EH (cell line): ENCODE measurements around the gene DOCK3.
"Not testable (repeated sequence)": the region's sequence is repeated elsewhere in the genome, so short reads cannot be mapped to it uniquely, and the experiment has no call there.

Source experiments
- DNase-seq: peaks from one replicate; pipeline ENCODE4 v3.0.0-alpha.2; 2015; ENCODE audit warnings: low read depth

DOCK3 gene

DNA sequence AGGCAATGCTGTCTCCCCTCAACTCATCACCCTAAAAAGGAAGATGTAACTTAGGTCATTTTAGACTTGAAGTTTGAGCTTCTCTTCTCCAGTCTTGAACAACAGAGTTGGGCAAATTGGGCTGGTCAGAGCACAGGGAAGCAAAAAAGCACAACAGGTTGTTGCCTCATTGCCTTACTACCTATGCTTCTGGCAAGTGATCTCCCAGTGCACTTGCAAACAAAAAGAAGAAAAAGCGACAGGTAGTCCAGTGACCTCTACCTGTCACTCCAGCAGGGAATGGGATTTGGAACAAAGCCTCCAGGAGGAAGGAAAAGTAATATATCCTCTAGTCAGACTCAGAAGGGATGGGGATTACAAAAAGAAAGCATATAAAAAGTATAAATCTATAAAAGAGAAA is 550.1 kb downstream of the DOCK3 start:
- DNase-seq = no peak

DNA sequence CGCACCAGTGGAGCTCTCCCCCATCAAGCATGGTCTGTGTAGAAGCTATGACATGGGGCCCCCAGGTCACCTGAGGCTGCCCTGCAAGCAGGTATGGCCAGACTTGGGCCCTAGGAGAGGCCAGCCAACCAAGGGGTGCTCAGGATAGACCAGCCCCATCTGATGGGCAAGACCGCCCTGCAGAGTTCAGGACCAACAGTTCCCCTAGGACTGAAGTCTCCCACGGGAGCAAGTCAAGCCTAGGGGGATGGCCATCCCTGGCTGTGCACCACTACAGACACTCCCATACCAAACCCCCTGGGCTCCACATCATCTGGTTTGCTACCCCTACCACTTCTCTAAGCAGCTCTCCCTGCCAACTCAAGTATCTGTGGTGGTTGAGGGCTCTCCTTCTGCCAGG is 568.2 kb downstream of the DOCK3 start:
- no peak for DNase-seq

GRCh38 chr3:51243924-51244323 is 569.2 kb downstream of the DOCK3 start:
- no peak for DNase-seq

GRCh38 chr3:51245867-51246266 is 571.1 kb downstream of the DOCK3 start:
- DNase-seq = peak; percentile 36

GRCh38 chr3:51257870-51258269 is 583.1 kb downstream of the DOCK3 start:
- no peak for DNase-seq

GRCh38 chr3:51264166-51264565 is 589.4 kb downstream of the DOCK3 start:
- DNase-seq = not testable (repeated sequence)

- DNase-seq = no peak
Observed at GRCh38 chr3:51268132-51268531, 593.4 kb downstream of the DOCK3 start.

DNA sequence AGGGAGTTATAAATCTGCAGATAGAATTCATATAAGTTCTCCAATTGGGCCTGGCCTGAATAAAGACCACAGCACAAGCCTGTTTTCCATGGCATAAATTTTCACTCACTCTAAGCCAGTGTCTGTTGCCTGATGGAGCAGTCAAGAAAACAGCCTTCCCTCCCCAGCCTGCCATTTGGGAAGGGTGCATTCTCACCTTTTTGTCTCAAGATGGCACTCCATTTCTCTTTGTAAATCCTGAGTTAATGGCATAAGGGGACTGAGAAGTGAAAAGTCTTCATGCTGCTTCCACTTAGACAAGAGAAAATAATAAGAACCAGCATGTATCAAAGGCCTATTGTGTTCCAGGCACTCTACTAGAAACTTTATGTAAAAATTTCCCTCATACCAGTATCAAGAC is 594.7 kb downstream of the DOCK3 start:
- peak; percentile 29 for DNase-seq

- DNase-seq = no peak
Observed at GRCh38 chr3:51270559-51270958, 595.8 kb downstream of the DOCK3 start.

DNA sequence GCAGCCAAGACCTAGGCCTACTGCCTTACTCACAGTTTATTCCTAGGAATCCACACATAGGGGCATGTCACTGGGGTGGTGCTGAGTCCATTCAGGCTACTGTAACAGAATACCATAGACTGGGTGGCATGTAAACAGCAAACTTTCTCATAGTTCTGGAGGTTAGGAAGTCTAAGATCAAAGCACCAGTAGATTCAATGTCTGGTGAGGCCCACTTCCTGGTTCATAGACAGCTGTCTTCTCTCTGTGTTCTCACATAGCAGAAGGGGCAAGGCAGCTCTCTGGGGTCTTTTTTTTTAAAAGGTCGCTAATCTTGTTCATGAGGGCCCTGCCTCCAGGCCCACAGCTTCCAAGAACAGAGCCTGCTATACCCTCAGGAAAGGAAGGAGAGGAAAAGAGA is 596.4 kb downstream of the DOCK3 start:
- no peak for DNase-seq

DNA sequence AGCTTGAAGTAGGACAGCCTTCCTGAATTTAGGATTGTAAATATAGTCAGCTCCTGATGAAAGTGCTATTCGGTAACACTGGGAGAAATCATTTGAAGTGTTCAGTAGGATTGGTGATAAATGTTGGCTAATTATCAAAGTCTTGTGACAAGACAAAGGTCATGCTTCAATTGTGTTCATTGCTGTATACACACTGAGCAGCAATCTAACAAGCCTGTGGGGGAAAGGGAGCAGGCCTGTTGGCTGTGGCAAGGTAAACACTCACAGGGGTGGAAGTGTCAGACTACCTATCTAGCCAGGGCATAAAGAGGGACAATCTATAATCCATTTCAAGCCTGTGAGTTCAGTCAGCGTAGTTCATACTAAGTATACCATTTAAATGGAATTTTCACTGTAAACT is 599.3 kb downstream of the DOCK3 start:
- no peak for DNase-seq

DNA sequence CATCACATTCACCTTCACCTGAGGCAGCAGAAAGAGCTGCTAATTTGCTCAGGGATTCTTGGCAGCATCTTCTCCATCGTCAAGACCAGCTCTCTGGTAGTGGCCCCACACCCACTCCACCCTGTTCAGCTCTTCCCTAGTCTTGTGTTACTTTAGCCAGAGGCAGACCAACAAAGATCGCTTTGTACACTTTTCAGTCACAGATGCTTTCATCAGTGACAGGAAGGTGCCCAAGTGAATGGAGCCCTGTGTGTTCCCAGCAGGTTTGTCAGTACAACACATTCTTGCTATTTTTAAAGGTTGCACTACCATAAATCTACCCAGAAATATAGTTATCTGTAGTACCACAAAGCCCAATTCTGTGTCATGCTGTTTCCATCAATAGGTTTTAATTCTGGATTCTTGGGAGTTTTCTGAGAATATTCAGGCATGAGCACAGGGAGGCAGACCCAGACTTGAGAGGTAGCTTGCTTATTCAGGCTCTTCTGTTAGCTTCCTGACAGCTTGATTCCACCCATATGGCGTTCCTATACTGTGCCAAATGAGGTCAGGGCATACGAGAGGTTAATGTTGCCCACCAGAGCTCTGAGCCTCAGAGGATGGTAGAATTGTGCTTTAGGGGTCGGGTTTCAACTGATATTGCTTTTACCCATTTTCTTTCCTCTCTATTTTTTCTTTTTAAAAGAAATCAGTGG is 600.5 kb downstream of the DOCK3 start:
- DNase-seq = no peak

DNA sequence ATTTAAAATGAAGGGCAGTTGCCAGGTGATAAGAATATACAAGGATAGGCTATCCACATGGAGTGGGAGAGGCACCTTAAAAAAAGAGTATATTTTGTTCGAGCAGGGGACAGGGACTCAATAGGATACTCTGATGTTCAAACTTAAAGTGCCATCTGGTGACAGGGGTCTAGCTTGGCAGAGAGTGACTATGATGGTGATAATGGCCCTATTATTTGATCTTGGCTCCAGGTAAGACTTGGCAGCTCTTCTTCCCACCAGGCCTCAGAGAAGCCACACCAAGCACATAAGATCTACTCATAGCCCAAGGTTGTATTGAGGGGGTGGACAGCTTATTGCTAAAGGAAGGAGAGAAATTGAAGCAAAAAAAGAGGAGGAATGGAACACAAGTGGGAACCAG is 601.3 kb downstream of the DOCK3 start:
- DNase-seq = no peak

DNA sequence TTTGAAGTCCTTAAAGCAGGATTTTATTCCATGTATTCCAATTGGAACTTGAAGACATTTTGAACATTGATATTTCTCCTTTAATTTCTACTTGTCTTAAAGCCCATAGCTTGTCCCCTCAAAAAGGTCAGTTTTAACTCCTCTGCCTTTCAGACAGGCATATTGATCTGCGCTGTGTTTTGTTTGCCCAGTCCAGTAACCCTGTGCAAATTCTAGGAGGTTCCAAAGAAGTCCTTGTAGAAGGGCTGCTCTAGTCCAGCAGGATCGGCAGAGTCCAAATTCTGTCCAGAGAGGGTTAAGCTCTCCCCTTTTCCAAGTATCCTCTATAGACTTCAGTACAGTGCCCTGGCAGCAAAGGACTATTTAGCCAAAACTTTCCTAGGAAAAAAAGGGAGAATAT is 604.7 kb downstream of the DOCK3 start:
- DNase-seq = no peak

DNA sequence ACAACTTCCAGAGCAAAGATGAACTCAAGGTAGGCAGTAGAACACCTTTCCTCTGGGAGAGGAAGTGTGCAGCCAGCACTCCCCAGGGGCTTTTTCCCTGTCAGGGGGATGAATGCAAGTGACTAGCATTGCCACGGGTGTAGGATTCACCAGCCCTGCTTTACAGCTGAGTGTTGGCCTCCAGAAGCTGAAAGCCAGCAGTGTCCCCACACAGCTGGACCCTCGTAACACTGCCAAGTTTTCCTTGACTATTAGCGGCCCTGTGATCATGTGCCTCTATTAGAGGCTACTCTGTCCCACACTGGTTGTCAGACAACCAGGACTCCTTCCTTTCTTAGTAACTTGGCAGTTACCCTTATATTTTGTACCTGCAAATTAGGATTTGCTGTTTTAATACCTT is 605.4 kb downstream of the DOCK3 start:
- DNase-seq = no peak

DNA sequence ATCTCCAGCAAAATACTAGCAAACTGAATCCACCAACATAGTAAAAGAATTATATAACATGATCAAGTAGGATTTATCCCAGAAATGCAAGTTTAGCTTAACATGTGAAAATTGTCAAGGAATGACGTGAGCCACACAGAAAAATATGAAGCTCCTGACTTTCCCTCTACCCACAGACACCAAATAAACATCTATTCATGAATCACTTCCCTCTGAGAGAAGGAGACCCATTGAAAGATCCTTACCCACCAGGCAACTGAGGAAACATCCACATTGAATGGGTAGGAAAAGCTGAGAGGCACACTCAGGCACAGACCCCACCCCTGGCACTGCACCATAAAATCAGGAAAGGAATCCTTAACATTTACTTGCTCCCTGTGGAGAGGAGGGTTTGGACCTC is 608.2 kb downstream of the DOCK3 start:
- peak; percentile 77 for DNase-seq

DNA sequence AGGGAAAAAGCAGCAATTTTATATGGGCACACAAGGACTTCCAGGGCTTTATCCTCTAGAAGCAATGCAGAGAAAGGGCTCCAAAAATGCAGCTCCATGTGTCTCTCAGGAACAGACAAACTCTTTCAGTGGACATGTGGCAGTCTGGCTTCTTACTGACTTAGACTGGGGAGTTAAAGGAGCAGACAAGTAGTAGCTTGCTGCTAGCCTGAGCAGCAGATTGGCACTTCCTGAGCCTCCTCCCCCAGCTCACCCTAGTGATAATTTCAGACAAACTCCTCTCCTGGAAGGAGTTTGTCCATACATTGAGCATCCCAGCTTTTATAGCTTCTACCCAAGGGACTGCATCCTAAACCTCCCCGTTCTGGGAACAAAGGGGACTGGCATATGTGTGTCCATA is 608.7 kb downstream of the DOCK3 start:
- peak; percentile 44 for DNase-seq

DNA sequence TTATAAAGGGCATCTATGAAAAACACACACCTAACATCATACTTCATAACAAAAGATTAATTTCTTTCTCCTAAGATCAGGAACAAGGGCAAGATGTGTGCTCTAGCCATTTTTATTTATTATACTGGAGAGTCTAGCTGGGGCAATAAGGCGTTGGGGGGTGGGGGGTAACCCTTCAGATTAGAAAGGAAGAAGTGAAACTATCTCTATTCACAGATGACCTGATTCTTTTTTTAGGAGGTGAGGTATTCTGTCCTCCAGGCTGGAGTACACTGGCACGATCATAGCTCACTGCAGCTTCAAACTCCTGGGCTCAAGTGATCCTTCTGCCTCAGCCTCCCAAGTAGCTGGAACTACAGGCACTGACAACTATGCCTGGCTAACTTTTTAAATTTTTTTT is 620.9 kb downstream of the DOCK3 start:
- DNase-seq = no peak

- DNase-seq = no peak
Observed at GRCh38 chr3:51297333-51297732, 622.6 kb downstream of the DOCK3 start.

GRCh38 chr3:51304230-51304629 is 629.5 kb downstream of the DOCK3 start:
- DNase-seq = no peak

DNA sequence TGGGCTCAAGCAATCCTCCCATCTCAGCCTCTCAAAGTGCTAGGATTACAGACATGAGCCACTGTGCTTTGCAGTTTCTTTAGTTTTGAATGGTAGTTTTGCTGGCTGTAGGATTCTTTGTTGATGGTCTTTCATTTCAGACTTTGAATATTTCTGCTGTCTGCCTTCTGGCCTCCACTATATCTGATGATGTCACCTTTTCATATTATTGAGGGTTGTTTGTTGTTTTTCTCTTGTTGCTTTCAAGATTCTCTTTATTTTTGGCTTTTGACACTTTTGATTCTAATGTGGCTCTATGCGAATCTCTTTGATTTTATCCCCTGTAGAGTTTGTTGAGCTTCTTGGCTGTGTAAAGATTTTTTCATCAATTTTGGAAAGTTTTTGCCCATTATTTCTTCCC is 631.4 kb downstream of the DOCK3 start:
- DNase-seq = no peak

DNA sequence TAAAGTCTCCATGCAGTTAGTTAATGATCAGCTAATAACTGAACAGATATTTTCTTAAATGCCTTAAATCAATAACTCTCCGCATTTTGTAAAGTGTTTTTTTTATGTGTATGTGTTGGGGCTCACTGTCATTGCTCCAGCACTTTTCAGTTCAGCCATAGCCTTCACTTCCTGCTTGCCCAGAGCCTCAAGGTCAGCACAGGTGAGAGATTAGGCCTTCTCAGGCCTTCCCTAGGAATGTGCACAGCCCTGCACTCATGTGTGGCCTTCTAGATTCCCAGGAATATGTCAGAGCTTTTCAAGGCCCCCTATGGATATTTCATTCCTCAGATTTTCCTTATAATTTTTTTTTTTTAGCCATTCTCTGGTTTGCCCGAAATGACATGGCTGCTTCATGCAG is 632.7 kb downstream of the DOCK3 start:
- DNase-seq = no peak

GRCh38 chr3:51307945-51308607 is 633.3 kb downstream of the DOCK3 start:
- not testable (repeated sequence) for DNase-seq

DNA sequence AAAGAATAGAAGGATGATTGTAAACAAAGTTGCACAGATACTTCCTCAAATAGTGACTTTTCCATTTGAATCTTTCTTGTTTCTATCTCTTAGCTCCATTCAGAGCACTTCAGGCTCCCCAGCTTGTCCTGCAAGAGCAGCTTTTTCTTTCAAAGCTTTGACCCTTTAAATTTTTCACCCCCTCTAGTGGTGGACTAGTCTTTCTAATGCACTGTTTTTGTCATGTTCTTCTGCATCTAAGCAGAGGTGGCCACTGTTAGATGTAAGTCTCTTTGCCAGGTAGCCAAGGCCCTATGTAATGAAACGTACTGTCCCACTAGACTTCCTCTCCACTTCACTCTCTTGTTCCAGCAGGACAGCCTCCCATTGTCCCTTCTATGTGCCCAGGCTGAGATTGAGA is 636.3 kb downstream of the DOCK3 start:
- peak; percentile 38 for DNase-seq
